Stimulated activated CD4-positive, alpha-beta T cell treated with anti-CD3 and anti-CD28 coated beads, Interleukin-2, amount 100 ng/mL, for 48 hours (primary cell): ENCODE measurements around the gene GOLGA6L7.
"Not testable (repeated sequence)": the region's sequence is repeated elsewhere in the genome, so short reads cannot be mapped to it uniquely, and the experiment has no call there.

ENCODE experiments used
- DNase-seq, 2 donors: peaks; one replicate each; pipeline ENCODE4 v3.0.0-alpha.2; 2020

The GOLGA6L7 gene

DNA sequence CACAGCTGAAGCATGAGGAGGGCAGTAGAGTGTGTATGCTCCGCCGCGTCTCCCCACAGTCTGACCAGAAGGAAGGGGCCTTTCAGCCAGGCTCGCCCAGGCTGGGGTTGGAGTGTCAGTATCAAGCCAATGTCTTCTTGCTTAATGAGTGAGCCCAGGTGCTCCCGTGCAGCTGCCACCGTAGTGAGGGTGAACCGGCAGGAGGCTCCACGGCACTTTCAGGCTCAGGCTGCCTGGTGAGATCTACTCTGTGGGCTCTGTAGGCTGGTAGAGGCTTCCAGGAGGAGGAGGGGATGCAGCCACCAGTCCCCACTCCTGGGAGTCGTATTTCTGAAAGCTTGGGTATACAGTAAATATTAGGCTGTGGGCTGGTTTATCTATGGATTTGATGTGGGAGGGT, 8.2 kb downstream of the GOLGA6L7 start:
- DNase-seq = not testable (repeated sequence)

DNA sequence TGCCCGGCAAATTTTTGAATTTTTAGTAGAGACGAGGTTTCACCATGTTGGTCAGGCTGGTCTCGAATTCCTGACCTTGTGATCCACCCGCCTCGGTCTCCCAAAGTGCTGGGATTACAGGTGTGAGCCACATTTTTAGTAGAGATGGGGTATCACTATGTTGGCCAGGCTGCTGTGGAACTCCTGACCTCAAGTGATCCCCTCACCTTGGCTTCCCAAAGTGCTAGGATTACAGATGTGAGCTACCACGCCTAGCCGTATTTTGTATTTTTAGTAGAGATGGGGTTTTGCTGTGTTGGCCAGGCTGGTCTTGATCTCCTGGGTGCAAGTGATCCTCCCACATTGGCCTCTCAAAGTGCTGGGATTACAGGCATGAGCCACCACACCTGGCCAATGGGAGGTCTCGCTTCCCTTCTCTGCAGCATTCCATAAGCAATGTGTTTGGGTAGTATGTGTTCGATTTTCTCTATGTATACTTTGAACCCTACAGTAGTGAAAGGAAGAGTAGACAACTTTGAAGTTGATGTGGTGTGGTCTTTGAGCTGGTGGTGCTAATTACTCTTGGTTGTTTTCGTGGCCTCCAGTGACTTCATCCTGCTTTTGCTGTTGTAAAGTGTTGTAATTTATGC, 13.4 kb downstream of the GOLGA6L7 start:
- DNase-seq = not testable (repeated sequence)

DNA sequence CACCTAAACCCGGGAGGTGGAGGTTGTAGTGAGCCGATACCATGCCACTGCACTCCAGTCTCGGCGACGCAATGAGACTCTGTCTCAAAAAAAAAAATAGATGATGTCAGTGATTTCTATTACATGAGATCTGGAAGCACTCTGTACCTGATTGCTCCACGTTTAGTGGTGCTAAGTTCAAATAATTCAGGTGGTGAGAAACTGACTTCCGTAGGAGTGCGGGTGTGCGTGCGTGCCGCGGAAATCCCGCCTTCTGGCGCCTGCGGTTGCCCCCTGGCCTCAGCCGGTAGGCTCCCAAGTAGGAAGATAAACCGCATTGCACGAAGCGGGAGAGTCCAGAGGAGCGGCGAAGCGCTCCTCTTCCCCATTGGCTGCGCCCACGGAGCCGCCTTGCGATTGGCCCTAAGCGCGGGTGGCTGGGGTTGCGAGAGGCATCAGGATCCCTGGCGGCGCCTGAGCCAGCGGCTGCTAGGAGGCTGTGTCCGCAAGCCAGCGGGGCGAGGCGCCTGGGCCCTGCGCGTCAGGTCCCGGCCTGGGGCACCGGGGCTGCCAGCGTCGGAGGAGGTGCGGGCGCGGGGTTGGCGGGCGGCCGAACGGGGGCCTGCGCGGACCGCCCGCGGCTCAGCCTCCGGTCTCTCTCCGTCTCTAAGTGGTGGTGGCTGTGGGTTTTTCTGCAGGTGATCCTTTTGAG, 16.4 kb downstream of the GOLGA6L7 start:
- DNase-seq = peak; percentile 44 to 49

DNA sequence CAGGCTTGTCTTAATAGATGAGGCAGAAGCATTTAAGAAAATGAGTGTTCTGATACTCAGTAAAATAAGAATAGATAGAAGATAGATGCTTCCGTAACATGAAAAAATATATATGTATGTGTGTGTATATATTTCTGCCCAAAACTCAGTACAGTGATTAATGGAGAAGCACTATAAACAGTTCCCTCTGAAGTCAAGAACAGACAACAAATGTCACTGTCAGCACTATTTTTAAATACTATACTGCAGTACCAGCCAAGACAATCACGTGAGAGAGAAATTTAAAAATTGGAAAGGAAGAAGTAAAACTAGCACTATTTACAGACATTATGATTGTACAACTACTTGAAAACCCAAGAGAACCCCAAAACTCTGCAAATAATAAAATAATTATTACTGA, 27.0 kb downstream of the GOLGA6L7 start:
- not testable (repeated sequence) for DNase-seq

DNA sequence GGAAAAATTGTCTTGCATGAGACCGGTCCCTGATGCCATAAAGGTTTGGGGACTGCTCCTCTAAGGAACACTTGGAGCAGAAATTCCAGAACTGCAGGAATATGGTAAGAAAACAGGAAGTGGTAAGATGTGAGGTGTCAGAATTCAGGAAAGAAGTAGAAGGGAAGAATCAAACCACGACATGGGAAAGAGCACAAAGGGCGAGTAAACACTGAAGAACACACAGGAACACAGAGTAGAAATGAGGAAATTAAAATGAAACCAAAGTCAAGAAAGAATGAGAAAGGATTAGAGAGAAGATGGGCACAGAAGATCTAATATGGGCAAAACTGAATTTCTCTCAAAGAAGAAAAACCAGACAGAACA, 28.5 kb downstream of the GOLGA6L7 start:
- not testable (repeated sequence) for DNase-seq

DNA sequence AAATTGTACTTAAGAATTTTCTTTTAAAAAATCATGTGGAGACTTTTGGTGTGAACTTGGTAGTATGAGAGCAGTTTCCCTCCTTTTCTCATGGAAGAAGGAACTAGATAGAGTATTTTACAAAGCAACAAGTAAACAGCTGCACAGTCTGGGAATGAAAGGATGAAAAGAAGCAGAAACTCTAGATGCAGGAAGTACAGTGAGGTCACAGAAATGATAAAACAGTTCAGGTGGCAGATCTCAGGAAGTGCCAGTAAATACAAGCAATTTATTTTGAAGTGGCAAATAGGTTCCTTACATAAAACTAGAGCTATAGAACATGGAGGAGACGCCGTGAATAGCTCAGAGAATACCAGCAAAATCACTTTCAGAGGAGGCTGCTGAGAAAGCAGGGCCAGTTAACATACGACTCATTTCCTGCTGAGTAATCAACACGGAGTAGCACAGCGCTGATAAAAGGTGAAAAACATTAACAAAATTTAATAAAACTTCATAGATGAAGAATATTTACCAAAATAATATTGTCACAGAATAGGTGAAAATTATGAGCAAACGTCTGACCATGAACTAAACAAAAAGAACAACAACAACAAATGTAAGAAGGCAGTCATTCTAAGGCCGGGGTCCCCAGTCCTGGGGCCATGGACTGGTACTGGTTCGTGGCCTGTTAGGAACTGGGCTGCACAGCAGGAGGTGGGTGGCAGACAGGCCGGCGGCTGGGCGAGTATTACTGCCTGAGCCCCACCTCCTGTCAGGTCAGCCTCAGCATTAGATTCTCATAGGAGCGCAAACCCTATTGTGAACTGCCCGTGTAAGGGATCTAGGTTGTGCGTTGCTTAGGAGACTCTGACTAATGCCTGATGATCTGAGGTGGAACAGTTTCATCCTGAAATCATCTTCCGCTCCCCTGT, 29.2 kb downstream of the GOLGA6L7 start:
- DNase-seq = not testable (repeated sequence)

DNA sequence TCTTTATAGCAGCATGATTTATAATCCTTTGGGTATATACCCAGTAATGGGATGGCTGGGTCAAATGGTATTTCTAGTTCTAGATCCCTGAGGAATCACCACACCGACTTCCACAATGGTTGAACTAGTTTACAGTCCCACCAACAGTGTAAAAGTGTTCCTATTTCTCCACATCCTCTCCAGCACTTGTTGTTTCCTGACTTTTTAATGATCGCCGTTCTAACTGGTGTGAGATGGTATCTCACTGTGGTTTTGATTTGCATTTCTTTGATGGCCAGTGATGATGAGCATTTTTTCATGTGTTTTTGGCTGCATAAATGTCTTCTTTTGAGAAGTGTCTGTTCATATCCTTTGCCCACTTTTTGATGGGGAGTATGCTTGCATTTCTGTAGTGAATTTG, 30.3 kb downstream of the GOLGA6L7 start:
- DNase-seq = not testable (repeated sequence)

DNA sequence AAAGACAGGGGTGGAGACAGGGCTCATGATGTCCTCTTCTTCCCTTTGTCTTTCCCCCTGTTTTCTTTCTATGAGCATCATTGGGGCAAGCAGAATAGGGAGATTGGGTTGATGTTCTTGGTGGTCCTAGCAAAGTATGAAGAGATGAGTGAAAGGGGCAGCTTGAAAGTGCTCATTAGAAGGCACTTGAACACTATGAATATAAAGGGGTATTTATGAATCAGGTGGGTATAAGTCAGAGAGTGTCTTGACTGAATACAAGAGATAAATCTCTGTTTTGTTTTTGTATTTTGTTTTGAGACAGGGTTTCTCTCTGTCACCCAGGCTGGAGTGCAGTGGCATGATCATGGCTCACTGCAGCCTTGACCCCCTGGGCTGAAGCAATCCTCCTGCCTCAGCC, 34.4 kb downstream of the GOLGA6L7 start:
- not testable (repeated sequence) for DNase-seq

DNA sequence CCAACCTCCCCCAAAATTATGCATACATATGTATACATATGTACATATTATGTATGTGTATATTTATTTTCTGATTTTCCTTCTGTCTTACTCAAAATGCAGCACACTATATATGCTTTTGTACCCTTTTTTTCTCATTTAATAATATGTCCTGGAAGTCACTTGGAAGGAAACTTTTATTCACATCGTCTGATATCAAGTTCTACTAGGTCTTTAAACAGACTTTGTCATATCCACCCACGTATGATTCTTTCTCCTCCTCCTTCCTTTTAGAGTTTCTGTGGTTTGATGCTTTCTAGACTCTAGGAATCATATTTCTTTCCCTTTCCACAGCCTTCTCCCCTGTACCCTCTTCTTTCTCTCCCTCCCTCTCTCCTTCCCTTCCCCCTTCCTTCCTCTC, 35.1 kb downstream of the GOLGA6L7 start:
- not testable (repeated sequence) for DNase-seq

DNA sequence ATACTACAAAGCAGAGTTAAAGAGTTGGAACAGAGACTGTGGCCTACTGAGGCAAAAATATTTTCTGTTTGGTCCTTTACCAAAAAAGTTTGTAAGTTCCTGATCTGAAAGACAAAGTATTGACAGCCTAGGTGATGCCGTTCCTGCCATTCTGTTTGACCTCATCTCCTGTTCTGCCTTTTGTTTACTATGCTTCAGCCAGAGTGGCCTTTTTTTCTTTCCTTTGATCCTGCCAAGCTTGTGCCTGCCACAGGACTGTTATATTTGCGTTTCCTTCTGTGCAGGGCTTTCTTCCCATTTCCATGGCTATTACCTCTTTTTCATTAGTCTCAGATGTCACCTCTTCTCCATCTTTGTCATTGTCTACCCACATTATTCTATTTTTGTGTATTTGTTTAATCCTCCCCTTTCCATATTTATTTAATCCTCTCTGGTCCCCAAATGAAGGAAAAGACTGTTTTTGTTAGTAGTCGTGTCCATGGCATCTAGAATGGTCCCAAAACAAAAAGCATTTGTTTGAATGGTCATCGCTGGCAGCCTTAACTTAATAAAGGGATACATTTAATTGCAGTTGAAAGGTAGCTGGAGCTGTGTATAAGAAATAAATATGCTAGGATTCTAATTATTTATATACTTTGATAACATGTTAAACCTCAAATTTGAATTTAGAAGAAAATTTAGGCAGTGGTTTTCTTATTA, 36.4 kb downstream of the GOLGA6L7 start:
- not testable (repeated sequence) for DNase-seq

DNA sequence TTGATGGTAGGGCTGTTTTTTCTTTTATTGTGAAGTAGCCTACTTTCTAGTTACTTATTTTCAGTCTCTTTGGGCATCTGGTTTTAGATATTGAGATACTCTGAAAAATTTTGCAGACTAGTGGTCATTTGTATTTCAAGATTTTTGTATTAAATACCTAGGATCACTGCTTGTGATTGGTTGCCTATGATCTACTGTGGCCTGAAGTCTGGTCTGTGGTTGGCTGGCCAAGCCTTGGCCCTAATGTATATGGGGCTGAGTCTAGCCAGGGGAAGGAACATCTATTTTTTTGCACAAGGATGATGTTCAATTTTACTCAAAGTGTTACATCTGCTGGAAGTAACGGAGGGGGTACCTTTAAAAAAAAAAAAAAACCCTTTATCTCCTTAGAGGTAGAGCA, 38.0 kb downstream of the GOLGA6L7 start:
- DNase-seq = not testable (repeated sequence)

DNA sequence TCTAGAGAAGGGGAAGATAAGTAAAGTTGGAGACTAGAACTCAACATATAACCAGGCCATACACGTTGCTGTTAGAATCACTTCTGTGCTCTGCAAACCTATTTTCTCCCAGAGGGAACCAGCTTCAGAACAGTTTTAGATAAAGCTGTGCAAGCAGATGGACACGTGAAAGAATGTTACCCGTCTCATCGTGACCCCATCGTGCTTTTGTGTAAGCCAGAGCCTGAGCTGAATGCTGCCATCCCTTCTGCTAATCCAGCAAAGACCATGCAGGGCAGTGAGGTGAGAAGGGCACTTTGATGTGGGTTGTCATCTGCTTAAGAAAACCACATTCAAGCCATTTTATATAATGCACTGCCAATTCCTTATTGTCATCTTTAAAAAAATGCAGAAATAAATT, 40.3 kb downstream of the GOLGA6L7 start:
- not testable (repeated sequence) for DNase-seq

DNA sequence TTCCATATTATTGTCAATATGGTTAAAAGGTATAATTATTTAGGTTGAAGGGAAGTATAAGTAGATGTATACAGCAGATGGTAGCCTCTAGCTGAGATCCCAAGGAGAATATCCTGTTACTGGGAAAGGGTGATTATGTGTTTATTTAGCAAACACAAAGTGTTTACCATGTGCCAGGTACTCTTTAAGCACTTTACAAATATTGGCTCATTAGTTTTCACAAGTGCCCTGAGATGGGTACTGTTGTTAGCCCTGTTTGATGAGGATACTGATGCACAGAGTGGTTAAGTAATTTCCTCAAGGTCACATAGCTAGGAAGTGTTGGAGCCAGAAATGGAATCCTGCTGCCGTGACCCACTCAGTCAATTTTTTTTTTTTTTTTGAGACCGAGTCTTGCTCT, 48.1 kb downstream of the GOLGA6L7 start:
- not testable (repeated sequence) for DNase-seq

DNA sequence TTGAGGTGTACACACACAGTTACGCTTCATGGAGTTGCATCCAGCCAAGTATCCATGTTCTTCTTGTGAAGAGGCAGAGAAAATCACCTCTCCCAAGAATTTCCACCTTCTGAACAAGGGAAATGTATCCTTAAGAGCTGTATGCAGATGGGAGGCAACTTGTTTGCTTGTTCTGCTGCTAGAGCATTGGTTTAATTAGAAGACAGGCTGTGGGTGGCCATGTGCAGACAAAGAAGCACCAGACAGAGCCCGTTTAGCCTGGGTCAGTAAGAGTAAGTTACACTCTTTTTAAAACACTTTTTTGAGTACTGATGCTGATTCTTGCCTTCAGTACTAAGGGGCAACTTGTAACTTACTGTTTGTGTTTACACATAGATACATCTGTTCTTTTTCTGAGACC, 50.2 kb downstream of the GOLGA6L7 start:
- not testable (repeated sequence) for DNase-seq

DNA sequence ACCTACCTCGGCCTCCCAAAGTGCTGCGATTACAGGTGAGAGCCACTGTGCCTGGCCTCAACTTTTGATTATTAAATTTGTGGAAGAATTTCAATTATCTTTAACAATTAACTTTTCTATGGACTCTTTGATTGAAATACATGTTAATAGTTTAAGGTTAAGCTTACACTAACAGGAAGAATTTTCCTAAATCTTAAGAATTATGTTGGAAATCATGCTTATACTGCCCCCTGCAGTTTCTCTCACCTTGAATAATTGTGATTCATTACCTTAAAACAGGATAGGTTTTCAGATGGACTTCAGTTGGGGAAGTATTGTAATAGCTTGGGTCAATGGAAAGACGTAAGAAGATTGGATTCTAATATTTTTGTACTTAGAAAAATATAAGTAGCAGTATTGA, 54.2 kb downstream of the GOLGA6L7 start:
- DNase-seq = not testable (repeated sequence)
